MM.1S (cell line): ENCODE measurements around the gene F2.

ENCODE experiments used
- DNase-seq: peaks from one replicate; pipeline ENCODE4 v3.0.0-alpha.2; 2015
- H2AFZ ChIP-seq: fragments of 300-600 bp; sonication (generic); 2 replicates; pipeline ENCODE4 v1.6.0; 2016; ENCODE audit warnings: antibody characterized with exemption, low read length
- H3F3A ChIP-seq: fragments of 300-600 bp; sonication (generic); 2 replicates; pipeline ENCODE4 v1.6.1; 2016; ENCODE audit warnings: mild to moderate bottlenecking, antibody characterized with exemption, low read length, moderate library complexity, mixed read lengths; ENCODE audit not compliant: insufficient read depth
- H3K27ac ChIP-seq: fragments of 300-600 bp; sonication (generic); 2 replicates; pipeline ENCODE4 v1.5.1; 2016; ENCODE audit warnings: mild to moderate bottlenecking, low read length
- H3K27me3 ChIP-seq: fragments of 300-600 bp; sonication (generic); replicated peaks from 2 replicates; pipeline ENCODE4 v1.6.0; 2016; ENCODE audit warnings: low read length; ENCODE audit not compliant: insufficient read depth
- H3K36me3 ChIP-seq: fragments of 300-600 bp; sonication (generic); replicated peaks from 2 replicates; pipeline ENCODE4 v1.6.1; 2016; ENCODE audit warnings: mild to moderate bottlenecking, low read length, mixed read lengths; ENCODE audit not compliant: insufficient read depth
- H3K4me1 ChIP-seq: fragments of 300-600 bp; sonication (generic); 2 replicates; pipeline ENCODE4 v1.6.1; 2016; ENCODE audit warnings: low read length, mixed read lengths
- H3K4me2 ChIP-seq: fragments of 300-600 bp; sonication (generic); 2 replicates; pipeline ENCODE4 v1.6.0; 2016; ENCODE audit warnings: low read depth, low read length
- H3K4me3 ChIP-seq: fragments of 300-600 bp; sonication (generic); 2 replicates; pipeline ENCODE4 v1.5.1; 2016; ENCODE audit warnings: low read length, mixed read lengths
- H3K79me2 ChIP-seq: fragments of 300-600 bp; sonication (generic); 2 replicates; pipeline ENCODE4 v1.6.1; 2016; ENCODE audit warnings: mixed run types, low read length, mixed read lengths
- H3K9ac ChIP-seq: fragments of 300-600 bp; sonication (generic); 2 replicates; pipeline ENCODE4 v1.6.1; 2016; ENCODE audit warnings: low read length, mixed read lengths
- H3K9me2 ChIP-seq: fragments of 300-600 bp; sonication (generic); replicated peaks from 2 replicates; pipeline ENCODE4 v1.6.1; 2016; ENCODE audit warnings: mild to moderate bottlenecking, low read length, mixed read lengths; ENCODE audit not compliant: insufficient read depth
- H3K9me3 ChIP-seq: fragments of 300-600 bp; sonication (generic); replicated peaks from 2 replicates; pipeline ENCODE4 v1.6.1; 2016; ENCODE audit warnings: mild to moderate bottlenecking, low read length, mixed read lengths; ENCODE audit not compliant: insufficient read depth
- H4K20me1 ChIP-seq: fragments of 300-600 bp; sonication (generic); 2 replicates; pipeline ENCODE4 v1.6.1; 2016; ENCODE audit warnings: mild to moderate bottlenecking, low read length, moderate library complexity, mixed read lengths; ENCODE audit not compliant: insufficient read depth
- CTCF ChIP-seq: fragments of 300-600 bp; sonication (generic); IDR thresholded peaks from 2 replicates; pipeline ENCODE4 v1.5.1; 2016; ENCODE audit warnings: antibody characterized with exemption, low read length, mixed read lengths
- EZH2 ChIP-seq: fragments of 300-600 bp; sonication (generic); optimal IDR thresholded peaks from 2 replicates; pipeline ENCODE3; 2017; ENCODE audit warnings: low read depth, mild to moderate bottlenecking, antibody characterized with exemption, low read length, mixed read lengths
- EZH2phosphoT487 ChIP-seq: fragments of 300-600 bp; sonication (generic); IDR thresholded peaks from 2 replicates; pipeline ENCODE4 v1.6.1; 2018; ENCODE audit warnings: antibody characterized with exemption, low read length

Gene F2

GRCh38 chr11:46679241-46680163 lies 39.5 kb upstream of the F2 start:
- H3K9me2 ChIP-seq = no peaks in the 10 kb centered on the region
- H4K20me1 ChIP-seq = no peaks in the 10 kb centered on the region
- no peak overlapping the region for H3K4me3 ChIP-seq
- H2AFZ ChIP-seq = no peak overlapping the region
- no peak overlapping the region for H3K27ac ChIP-seq
- H3K4me2 ChIP-seq = no peak overlapping the region
- no peak for DNase-seq
- no peaks in the 10 kb centered on the region; the same call in 1 of the 2 replicates for H3F3A ChIP-seq
- H3K4me1 ChIP-seq = no peaks in the 10 kb centered on the region
- H3K9me3 ChIP-seq = no peaks in the 10 kb centered on the region
- no peak overlapping the region for H3K9ac ChIP-seq
- H3K36me3 ChIP-seq = no peaks in the 10 kb centered on the region
- no peaks in the 10 kb centered on the region for H3K79me2 ChIP-seq
- TF ChIP-seq CTCF = no peak
- no peak for TF ChIP-seq EZH2phosphoT487
- TF ChIP-seq EZH2 = no peak
- no peaks in the 10 kb centered on the region for H3K27me3 ChIP-seq

GRCh38 chr11:46680164-46680760 lies 38.8 kb upstream of the F2 start:
- H3K79me2 ChIP-seq = no peaks in the 10 kb centered on the region
- no peaks in the 10 kb centered on the region; the same call in 1 of the 2 replicates for H3F3A ChIP-seq
- no peaks in the 10 kb centered on the region for H3K9me3 ChIP-seq
- TF ChIP-seq EZH2 (no peak), EZH2phosphoT487 (no peak), CTCF (no peak)
- H4K20me1 ChIP-seq = no peaks in the 10 kb centered on the region
- no peak overlapping the region for H2AFZ ChIP-seq
- H3K9me2 ChIP-seq = no peaks in the 10 kb centered on the region
- no peak overlapping the region for H3K27ac ChIP-seq
- H3K4me1 ChIP-seq = no peaks in the 10 kb centered on the region
- no peak overlapping the region for H3K9ac ChIP-seq
- no peaks in the 10 kb centered on the region for H3K27me3 ChIP-seq
- no peak overlapping the region for H3K4me3 ChIP-seq
- H3K36me3 ChIP-seq = no peaks in the 10 kb centered on the region
- H3K4me2 ChIP-seq = no peak overlapping the region
- DNase-seq = no peak

DNA sequence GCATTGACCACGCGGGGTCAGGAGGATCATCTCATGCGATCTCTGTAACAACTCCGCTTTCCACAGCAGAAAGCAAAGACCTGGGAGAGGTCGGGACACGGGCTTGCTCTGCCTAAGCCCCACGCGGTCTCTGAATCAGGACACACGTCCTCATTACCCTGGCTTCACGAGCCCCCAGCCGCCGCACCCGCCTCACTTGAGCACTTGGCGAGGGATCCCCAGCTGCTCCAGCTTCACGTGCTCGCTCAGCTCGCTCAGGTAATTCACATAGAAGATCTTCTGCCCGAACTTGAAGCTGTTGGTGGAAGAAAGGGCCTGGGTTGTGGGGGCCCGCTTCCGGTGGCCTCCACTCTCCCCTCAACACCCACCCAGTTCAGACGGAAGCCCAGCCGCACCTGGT lies 38.2 kb upstream of the F2 start:
- Histone ChIP-seq H3K9me3 (no peaks in the 10 kb centered on the region), H3K36me3 (no peaks in the 10 kb centered on the region), H3K4me1 (no peaks in the 10 kb centered on the region), H3K4me3 (no peak overlapping the region), H3K27me3 (no peaks in the 10 kb centered on the region), H3K9me2 (no peaks in the 10 kb centered on the region), H3F3A (no peaks in the 10 kb centered on the region; the same call in 1 of the 2 replicates), H2AFZ (no peak overlapping the region), H3K4me2 (no peak overlapping the region), H3K79me2 (no peaks in the 10 kb centered on the region), H4K20me1 (no peaks in the 10 kb centered on the region), H3K9ac (no peak overlapping the region), H3K27ac (no peak overlapping the region)
- no peak for TF ChIP-seq EZH2
- TF ChIP-seq CTCF = no peak
- TF ChIP-seq EZH2phosphoT487 = no peak
- no peak for DNase-seq
